Stimulated activated CD4-positive, alpha-beta T cell treated with anti-CD3 and anti-CD28 coated beads, TNF-alpha, amount 100 ng/mL, for 4 hours (primary cell): ENCODE data around the gene GNAZ.

Experiments used
- DNase-seq, 3 experiments: peaks; one replicate each; pipeline ENCODE4 v3.0.0-alpha.2; 2020; ENCODE audit warnings: low read depth in 3 of 3

The GNAZ gene

DNA sequence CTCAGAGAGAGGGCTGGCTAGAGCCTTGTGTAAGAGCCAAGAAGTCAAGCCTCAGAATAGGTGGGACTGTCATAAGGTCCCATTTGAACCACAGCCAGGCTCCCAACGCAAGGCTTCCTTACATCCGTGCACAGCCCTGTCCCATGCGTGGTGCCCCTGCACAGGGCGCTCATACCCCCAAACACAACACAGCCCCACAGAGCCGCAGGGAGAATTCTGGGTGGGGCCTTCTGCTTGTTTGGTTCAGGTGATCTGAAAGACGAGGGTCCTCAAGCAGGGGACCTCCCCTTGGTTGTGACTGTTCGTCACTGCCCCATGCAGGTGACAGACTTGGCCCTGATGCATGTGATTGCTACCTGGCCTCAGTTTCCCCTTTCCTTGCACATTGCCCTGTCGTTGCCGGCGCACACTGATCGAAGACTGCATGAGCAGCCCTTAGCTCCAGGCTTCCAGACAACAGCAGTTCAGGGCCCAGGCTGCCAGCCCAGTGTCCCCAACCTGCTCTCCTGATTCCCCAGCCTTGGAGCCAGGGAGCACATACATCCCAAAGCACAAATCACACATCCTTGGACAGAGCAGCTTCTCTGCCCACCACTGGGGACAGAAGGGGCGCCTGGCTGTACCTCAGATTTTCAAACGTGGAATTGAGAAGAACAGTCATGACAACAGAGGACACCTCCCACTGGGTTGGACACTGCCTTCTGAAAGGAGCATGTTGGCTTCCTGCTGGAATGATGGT, 22.1 kb downstream of the GNAZ start:
- no peak for DNase-seq

DNA sequence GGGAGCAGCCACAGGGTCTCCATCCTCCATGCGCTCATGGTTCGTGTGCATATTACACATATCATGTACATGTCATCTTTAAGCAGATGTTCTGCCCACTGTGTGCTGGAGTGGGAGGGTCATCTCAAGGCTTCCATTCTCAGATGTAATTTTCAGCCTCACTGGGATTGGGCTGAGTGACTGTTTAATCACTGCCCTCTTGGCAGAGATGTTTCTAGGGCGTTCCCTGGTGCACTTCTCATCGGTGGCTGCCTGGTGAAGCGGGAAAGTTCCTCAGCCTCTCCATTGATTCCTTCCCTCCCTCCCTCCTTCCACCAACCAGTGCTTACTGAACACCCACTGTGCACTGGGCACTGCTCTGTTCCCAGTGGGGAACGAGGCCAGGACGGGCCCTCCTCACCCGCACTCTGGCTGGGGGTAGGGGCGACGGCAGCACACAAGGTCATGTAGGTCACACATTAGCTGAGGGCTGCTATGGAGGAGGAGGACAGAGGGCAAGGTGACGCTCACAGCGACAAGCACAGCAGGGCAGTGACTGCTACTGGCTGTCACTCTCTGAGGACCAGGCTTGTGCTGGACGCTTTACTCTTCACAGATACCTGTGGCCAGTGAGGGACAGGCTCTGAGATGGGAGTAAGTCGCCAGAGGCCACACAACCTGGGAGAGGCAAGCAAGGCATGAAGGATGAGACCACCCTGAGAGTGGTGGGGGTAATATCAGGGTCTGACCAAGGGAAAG, 22.9 kb downstream of the GNAZ start:
- no peak for DNase-seq

DNA sequence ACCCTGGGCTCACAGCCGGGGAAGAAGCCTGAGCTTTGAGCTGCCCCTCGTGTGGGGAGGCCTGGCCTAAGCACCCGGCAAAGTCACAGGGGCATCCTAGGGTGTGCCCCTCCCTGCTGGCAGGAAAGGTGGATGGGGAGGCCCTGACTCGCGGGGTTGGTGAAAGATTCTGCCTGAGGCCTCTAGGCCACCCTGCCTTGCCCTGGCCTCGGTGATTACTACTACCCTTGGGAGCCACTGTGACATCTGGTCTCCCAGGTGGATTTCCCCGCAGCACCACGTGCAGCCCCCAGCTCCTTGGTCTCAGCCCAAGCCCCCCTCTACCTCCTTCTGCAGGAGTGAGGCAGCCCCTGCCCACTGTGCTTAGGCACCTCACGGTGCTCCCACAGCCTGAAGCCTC, 23.9 kb downstream of the GNAZ start:
- no peak for DNase-seq

DNA sequence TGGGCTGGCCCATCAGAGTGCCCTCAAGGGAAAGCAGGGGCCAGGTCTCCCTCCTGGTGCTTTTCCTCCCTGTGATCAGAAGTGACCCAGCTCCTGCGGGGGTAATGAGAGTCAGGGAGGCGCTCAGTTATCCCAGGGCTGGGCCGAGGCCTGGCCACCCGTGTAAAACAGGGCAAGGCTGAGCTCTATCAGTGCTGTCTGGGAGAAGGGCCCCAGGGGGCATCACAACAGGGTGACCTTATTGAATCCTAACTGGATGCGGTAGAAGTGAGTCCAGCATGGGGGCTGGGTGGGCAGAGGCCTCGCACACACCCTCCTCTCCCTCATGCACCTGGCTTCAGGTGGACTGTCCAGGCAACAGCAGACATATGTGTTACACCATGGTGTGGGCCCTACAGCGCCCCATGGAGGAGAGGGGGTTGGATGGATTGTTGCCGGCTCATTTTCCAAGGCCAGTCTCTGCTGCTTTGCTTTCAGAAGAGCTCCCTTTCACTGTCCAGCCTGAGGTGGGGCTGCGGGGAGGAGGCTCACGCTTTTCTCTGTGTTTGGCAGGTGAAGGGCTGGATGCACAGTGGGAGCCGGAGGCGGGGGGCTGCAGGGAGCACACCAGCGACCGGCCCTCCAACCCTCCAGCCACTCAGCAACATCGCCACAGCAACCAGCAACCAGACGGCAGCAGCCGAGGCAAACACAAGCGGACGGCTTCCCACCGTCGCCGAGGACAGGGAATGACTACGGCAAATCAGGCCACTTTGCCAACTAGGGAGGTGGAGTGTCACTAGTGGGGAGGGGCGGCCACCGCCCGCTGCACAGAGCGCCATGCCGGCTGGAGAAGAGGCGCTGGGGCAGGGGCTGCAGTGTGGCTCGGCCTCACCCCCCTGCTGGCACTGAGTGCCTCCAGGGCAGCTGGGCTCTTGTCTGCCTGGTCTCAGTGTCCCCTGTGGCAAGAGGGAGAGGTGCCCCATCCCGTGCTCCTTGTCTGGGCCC, 24.7 kb downstream of the GNAZ start:
- DNase-seq = no peak

DNA sequence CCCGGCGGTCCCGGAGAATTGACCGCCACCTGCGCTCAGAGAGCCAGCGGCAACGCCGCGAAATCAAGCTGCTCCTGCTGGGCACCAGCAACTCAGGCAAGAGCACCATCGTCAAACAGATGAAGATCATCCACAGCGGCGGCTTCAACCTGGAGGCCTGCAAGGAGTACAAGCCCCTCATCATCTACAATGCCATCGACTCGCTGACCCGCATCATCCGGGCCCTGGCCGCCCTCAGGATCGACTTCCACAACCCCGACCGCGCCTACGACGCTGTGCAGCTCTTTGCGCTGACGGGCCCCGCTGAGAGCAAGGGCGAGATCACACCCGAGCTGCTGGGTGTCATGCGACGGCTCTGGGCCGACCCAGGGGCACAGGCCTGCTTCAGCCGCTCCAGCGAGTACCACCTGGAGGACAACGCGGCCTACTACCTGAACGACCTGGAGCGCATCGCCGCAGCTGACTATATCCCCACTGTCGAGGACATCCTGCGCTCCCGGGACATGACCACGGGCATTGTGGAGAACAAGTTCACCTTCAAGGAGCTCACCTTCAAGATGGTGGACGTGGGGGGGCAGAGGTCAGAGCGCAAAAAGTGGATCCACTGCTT, 25.5 kb downstream of the GNAZ start:
- no peak for DNase-seq

DNA sequence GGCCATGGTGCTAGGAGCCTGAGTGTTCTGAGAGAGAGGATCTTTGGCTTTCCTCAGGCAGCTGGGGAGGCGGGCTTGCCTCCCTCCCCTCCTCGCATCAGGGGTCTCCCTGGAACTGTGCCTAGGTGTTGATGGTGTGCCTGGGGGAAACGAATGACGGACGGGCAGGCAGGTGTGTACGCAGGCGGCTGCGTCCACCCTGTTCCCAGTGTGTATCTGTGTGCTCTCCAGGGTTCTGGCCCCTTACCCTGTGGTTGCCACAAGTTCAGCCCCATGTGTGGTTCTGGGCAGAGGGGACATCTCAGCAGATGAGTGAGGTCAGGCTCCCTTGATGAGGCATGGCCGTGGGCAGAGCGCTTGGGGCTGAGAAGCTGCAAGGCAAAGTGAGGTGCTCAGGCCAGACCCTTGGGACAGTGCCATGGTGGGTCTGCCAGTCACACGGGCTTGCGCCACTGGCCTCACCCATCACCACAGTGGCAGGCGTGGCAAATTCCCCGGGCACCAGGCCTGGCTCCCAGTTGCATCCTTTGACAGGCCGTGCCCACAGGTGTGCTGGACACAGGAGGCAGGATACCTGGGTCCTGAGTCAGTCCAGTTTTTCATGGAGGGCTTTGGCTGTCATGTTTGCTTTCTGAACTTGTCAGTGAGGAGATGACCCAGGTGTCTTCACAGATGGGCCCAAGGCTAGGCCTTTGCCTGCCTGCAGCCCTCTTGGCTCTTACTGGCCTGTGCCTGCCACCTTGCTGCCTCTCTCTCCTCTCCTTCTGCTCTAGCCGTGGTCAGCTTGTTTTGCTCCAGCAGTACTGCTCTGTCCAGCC, 27.3 kb downstream of the GNAZ start:
- no peak for DNase-seq

DNA sequence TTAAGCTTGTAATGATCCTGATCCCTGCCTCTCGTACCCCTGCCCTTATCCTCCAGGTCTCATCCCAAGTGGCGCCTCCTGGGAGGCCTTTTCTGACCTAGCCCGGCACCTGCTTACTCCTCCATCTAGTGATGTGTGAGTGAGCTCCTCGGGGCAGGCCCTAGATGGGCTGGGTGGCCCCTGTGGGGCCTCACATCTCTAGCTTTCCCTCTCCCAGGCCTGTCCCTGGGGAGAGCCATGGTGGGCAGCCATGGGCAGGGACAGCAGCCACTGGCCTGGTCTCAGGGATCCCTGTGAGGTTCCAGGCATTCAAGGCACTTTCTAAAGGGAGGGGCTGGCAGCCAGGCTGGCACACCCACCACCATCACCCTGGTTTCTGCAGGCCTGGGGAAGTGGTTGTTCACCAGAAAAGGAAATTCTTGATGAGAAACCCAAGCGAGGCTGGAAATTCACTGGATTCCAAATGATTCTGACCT, 27.9 kb downstream of the GNAZ start:
- no peak for DNase-seq

DNA sequence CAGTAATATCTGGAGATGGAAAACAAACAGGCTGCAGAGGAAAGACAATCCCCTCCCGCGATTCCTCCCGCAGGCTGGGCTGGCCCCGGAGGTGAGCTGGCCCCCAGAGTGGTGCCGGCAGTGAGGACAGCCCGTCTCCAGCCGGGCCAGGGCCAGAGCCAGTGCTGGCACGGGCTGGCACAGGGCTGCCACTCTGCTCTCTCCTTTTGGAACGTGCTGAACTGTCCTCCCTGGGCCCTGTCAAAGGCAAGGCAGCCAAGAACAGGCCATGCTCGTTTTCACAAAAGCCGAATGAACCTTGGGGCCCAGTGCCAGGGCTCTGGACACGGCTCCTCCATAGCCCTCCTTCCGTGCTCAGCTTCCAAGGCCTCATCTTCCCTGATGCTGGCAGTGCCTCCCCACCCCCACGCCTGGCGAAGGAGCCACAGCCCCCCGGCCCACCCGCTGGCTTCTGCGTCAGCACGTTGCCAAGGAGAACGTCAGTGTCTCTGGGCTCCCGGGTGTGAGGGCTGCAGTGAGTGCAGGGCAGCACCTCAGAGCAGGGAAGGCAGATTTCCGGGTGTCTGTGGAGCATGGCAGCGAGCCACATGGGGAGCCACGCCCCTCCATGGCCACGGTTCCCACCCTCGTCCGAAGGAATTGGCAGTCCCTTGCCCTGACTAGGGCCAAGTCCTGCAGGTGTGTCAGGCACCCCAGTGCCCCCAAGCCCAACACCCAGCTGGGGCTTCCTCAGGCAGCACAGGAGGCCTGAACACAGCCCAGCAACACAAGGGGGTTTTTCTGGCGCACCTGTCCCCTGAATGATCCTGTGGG, 28.6 kb downstream of the GNAZ start:
- no peak for DNase-seq

DNA sequence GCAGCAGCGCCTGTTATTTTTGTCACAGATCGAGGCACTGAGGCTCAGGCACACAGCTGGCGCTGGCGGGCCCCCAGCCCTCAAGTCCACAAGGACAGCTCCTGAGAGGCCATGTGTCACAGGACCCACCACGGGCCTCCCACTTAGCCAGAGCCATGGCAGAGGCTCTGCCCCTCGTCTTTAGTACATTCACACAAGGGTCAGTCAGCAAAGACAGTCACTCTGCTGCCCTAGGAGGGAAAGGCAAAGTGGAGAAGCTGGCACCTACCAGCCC, 29.1 kb downstream of the GNAZ start:
- DNase-seq = no peak

DNA sequence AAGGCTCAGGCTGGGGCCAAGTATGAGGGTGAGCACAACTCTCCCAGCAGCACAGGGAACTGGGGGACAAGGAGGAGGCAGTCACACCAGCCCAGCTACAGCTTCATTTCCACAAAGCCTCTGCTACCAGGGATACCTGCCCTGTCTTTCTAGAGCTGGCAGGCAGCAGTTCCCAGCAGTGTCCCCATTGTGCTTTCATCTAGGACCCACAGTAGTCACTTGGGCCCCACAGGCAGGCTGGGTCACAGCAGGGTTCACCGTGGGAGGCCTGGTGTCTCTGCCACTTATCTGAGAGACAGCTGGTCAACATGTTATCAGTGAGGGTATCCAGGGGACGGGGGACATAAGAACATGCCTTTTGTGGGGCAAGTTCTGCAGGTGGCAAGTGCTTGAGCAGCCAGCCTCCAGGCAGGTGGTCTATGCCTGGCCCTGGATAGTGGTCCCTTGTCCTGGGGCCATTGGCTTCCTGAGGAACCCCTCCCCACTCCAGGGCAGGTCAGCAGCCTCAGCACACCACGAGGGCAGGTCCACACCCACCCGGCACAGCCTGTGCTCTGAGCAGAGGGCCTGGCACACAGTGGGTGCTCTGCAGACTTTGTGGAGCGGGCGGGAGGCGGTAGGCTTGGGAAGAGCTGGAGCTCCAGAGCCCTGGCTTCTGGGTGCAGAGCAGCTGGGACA, 29.9 kb downstream of the GNAZ start:
- no peak for DNase-seq

DNA sequence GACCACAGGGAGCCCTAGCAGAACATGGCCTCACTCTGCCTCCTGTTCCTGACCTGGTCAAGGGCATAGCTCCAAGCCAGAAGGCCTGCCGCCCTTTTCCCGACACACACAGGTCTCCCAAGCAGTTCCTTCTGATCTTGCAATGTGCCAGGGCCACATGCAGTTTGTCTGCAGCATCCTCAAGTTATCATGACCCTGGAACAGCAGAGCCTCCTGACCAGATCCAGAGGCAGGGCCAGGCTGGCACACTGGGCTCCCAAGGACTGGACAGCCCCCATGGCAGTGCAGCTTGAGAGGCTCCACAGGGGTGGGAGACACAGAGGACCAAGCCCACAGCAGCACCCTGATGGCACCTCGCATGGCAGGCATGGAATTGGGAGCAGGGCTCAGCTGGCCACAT, 31.2 kb downstream of the GNAZ start:
- DNase-seq = no peak

DNA sequence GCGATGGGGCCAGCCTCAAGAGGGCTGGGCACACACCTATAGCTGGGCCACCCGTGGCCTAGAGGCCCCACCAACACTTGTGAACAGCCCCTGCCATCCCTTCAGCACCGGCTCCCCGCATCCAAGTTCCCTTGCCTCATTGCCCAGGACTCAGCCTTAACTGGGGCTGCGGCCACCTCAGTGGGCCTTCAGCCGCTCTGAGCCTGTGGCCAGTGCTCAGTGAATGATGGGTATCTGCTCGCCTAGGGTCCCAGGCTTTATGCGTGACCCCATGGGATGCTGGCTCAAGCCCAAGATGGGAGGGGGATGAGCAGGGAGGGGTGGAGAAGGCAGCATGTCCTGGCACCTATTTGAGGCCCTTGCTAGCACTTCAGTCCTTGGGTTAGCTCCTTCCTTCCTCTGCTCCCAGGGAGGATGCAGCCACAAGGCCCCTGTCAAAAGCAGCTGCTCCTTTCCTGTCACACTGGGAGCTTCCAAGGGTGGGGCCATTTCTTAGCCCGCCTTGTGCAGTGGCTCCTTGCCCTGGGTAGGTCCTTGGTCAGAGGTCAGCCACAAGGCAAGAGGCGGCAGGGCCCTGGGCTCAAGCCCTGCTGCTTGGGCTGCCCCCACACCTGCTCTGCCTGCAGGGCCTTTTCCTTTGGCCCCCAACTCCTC, 31.8 kb downstream of the GNAZ start:
- no peak for DNase-seq

DNA sequence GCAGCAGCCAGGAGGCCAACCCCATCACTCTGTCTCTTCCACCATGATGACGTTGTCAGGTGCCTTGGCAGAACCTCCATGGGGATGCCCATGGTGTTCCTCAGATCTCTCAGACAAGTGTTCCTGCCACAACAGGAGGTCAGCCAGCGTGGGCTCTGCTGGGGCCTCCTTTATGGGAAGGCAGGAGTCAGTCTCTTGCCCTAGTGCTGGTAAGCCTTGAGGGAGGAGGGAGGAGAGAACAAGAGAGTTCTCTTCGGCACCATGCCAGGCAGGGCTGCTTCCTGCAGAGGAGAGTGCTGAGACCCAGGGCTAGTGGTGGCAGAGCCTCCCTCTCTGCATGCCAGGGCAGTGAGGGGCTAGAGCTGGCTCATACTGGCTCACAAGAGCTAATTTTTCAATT, 32.5 kb downstream of the GNAZ start:
- no peak for DNase-seq

DNA sequence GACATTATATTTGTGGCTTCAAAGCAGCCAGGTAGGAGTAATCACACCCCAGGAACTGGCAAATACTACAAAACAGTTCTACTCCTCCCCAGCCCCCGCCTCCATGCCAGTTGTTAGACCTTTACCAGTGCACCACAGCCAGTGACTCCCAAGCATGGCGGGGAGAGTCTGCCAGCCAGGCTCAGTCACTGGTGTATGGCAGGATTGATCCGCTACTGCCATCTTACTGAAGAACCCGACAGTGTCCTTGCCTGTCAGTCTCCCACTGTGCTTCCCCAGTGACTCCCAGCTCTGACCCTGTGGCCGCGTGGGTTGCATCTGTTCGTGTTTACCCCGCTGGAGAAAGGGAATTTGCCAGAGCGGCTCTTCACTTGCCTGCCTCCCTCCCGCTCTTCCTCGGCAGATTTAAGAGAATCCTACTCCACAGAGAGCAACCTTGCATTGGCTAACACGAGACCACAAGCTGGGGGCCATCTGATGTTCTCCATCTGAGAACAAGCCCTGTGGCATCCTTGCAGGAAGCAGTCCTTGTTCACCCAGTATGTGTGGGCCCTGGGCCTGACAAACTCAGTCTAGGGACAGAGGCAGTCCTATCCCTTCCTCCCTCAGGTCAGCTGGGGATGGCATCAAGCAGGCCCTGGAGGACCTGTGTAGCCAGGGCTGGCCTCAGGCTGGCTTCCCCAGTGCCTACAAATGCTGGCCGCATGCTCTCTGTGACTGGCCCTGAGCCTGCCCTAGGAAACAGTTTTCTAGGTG, 33.1 kb downstream of the GNAZ start:
- DNase-seq = no peak

DNA sequence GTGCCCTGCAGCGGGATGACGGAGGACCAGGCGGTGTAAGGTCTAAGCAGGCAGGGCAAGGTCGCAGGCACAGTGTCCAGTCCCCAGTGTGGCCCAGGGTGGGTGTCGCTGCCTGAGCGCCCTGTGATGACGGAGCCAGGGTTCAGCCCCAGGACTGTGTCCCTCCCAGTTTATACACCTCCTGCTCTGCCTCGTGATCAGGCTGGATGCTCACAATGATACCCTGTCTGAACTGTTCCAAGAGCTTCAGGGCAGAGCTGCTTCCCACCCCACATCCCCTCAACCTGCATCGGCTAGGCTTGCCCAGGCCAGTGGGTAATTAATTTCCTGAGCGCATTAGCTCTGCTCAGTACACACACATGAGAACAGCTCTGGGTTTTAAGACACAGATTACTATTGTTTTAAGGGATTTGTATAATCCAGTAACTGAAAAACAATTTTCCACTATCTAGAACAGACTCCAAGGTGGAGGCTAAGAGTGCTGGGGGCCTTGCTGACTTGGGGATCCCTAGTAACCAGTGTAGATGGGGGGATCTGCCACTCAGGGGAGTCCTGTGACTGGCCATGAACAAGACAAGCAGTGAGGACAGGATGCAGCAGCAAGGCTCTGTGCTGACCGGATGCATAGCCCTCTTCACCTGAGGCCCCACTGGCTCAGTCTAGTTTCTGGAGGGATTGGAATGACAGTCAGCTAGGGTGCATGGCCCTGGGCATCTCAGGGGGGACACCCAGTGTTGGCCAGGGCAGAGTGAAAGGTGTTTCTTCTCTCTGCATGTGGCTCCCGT, 34.1 kb downstream of the GNAZ start:
- no peak for DNase-seq

DNA sequence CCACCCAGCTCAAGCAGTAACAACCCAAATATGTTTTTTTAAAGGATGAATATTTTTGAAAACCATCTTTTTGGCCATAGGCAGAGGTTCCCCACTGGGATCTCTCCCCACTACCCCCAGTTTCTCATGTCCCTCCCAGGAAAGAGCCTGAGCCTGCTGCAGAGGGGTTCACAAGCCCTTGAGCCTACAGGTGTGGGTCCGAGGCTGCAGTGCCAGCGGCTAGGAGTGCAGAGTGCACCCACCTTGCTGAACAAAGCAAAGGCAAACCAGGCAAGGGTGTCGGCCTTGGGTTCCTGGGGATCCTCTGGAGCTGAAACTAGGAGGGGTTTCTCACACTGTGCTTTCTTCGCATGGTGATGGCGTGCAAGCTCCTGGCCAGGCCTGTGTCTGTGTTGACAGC, 35.0 kb downstream of the GNAZ start:
- no peak for DNase-seq

DNA sequence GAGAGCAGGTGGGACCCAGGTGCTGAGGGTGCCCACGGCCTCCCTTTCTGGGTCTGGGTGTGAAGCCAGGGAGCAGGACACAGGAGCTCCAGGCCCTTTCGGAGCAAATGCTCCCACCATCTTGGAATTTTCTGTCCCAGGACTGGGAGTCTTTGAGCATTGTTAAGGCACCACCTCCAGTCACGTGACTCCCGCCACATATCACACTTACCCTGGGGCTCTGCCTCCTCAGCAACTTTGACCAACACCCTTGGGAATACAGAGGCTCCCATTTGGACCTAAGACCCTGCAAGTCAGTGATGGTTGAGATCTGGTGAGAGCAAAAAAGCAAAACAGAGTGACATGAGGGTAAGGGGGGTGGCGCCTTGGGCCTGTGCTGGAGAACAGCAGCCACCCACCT, 35.6 kb downstream of the GNAZ start:
- no peak for DNase-seq

DNA sequence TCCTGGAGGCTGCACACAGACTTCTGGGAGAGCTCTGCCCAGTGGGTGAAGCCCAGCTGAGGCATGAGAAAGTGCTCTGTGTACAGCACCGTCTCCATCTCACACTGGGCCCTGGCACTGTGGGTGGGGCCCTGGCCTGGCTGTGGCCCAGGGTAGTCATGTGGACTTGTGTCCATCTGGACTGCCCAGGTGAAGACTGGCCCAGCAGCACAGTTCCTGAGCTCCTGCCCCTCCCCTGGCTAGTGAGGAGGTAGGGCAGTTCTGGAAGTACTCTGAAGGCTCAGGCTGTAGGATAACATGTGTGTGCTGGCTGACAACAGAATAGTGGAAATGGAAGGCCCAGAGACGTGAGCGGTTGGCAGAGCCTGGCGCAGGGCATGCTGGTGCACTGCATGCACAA, 36.0 kb downstream of the GNAZ start:
- no peak for DNase-seq
